Bronchial epithelial cell (primary cell): Measurements from ENCODE around the gene PLXNA1. TPM values are rescaled to one million over a fixed set of nuclear protein-coding genes. Genes with fewer than 3 reads are reported as not detected.

Experiments used
- DNase-seq: peaks from one replicate; pipeline ENCODE4 v3.0.0-alpha.2; 2010; ENCODE audit warnings: low read depth
- FAIRE-seq: peaks from 2 replicates; lab custom pipeline; 2011; peaks lifted over from hg19 to GRCh38; lab: Jason Lieb, UNC
- H3K27me3 ChIP-seq: 2 replicates; pipeline ENCODE4 v1.5.1; 2011; ENCODE audit warnings: low read length; ENCODE audit not compliant: control insufficient read depth, insufficient read depth
- H3K36me3 ChIP-seq: 2 replicates; pipeline ENCODE4 v1.5.1; 2011; ENCODE audit warnings: low read length; ENCODE audit not compliant: control insufficient read depth, insufficient read depth
- H3K4me3 ChIP-seq: 2 replicates; pipeline ENCODE4 v1.5.1; 2011; ENCODE audit warnings: mild to moderate bottlenecking, low read depth, low read length, control low read depth
- CTCF ChIP-seq: IDR thresholded peaks from 2 replicates; pipeline ENCODE4 v1.5.1; 2011; ENCODE audit warnings: mild to moderate bottlenecking, moderate library complexity, low read length, control low read depth, inconsistent platforms; ENCODE audit not compliant: insufficient read depth, severe bottlenecking
- total RNA-seq: library from RNA; depleted of rRNA; stranded (reverse); fragments of >200 nt; gene quantifications from 2 replicates; pipeline ENCODE4 v1.2.1, GENCODE V29; 2014

The PLXNA1 gene
- total RNA-seq, 1 donor from 2014 or later: 53.4 TPM

- FAIRE-seq (peak; percentile 47), DNase-seq (no peak)
- no peaks in the 10 kb centered on the region for H3K27me3 ChIP-seq
- H3K4me3 ChIP-seq: no peak overlapping the region
- H3K36me3 ChIP-seq: no peaks in the 10 kb centered on the region
- TF ChIP-seq CTCF: no peak
Measured at GRCh38 chr3:126965526-126966080, 17.3 kb upstream of the PLXNA1 start.

DNA sequence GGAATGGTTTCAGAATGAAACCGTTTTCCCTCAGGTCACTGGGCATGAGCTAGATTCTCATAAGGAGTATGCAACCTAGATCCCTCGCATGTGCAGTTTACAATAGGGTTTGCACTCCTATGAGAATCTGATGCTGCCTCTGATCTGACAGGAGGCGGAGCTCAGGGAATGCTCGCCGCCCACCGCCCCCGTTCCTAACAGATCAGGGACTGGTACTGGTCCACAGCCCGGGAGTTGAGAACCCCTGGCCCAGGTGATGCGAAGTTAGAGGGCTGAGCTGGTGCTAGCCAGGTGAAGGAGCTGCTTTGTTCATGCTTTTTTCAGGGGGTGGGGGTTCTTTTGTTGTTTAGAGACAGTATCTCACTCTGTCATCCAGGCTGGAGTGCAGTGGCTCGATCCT is 15.5 kb upstream of the PLXNA1 start:
- no peak for FAIRE-seq
- no peak for DNase-seq
- H3K4me3 ChIP-seq: no peak overlapping the region
- H3K36me3 ChIP-seq: no peaks in the 10 kb centered on the region
- TF ChIP-seq CTCF: no peak
- no peaks in the 10 kb centered on the region for H3K27me3 ChIP-seq

- TF ChIP-seq CTCF: no peak
- DNase-seq (no peak), FAIRE-seq (no peak)
- no peaks in the 10 kb centered on the region for H3K36me3 ChIP-seq
- H3K27me3 ChIP-seq: no peaks in the 10 kb centered on the region
- H3K4me3 ChIP-seq: no peak overlapping the region
Measured at GRCh38 chr3:126968391-126969390, 14.2 kb upstream of the PLXNA1 start.

- H3K36me3 ChIP-seq: no peaks in the 10 kb centered on the region
- TF ChIP-seq CTCF: no peak
- FAIRE-seq (no peak), DNase-seq (no peak)
- no peak overlapping the region for H3K4me3 ChIP-seq
- H3K27me3 ChIP-seq: no peaks in the 10 kb centered on the region
Measured at GRCh38 chr3:126969586-126969985, 13.3 kb upstream of the PLXNA1 start.

GRCh38 chr3:126970101-126970500 is 12.8 kb upstream of the PLXNA1 start:
- no peak for FAIRE-seq
- DNase-seq: no peak
- Histone ChIP-seq H3K4me3 (no peak overlapping the region), H3K36me3 (no peaks in the 10 kb centered on the region), H3K27me3 (no peaks in the 10 kb centered on the region)
- TF ChIP-seq CTCF: no peak
